ENCODE data around the gene KRTAP10-1. TPM values are rescaled to one million over a fixed set of nuclear protein-coding genes. Genes with fewer than 3 reads are reported as not detected.

KRTAP10-1 gene
- total RNA-seq, 2 donors from 2014 or later: not detected

- H3K4me3 ChIP-seq (ENCODE audit: low read length): no peak overlapping the region
- TF ChIP-seq CTCF (conservative IDR thresholded peaks at IDR 0.05): no peak
- H3K27ac Mint-ChIP-seq: no peak overlapping the region
- H3K27me3 Mint-ChIP-seq (ENCODE audit: insufficient read depth): no peaks in the 10 kb centered on the region
- H3K9me3 Mint-ChIP-seq: peaks cover 30% of the 10 kb centered on the region
- no peak overlapping the region for H3K9ac ChIP-seq (ENCODE audit: extremely low read depth, low read length, poor library complexity, severe bottlenecking)
- H3K36me3 ChIP-seq (ENCODE audit: control insufficient read depth, insufficient read depth, low read length): peaks cover 5% of the 10 kb centered on the region
- H3K4me1 Mint-ChIP-seq: peaks cover 30% of the 10 kb centered on the region
- H3K9me3 ChIP-seq (ENCODE audit: control insufficient read depth, low read length): peaks cover 37% of the 10 kb centered on the region
- H3K4me3 Mint-ChIP-seq: no peak overlapping the region
- no peaks in the 10 kb centered on the region for H3K27me3 ChIP-seq (ENCODE audit: control insufficient read depth, insufficient read depth, low read length, poor library complexity, severe bottlenecking)
- WGBS, 2 experiments (ENCODE audit: insufficient coverage in 1 of 2, insufficient read length in 1 of 2): 64 to 74% methylated on average over 24 to 27 of the region's 27 CpGs
- peaks cover 5% of the 10 kb centered on the region for H3K4me1 ChIP-seq (ENCODE audit: control insufficient read depth, insufficient read depth, low read length)
- H3K27ac ChIP-seq (ENCODE audit: low read depth, low read length): no peak overlapping the region
- DNase-seq: peak; percentile 61
- H3K36me3 Mint-ChIP-seq (ENCODE audit: low read depth): peaks cover 33% of the 10 kb centered on the region
These were observed 43.1 kb downstream of the KRTAP10-1 start for GRCh38 chr21:44496564-44497550.

GRCh38 chr21:44495611-44496563 is 44.1 kb downstream of the KRTAP10-1 start:
- Mint-ChIP-seq H3K27me3 (ENCODE audit: insufficient read depth) (no peaks in the 10 kb centered on the region), H3K4me1 (peaks cover 30% of the 10 kb centered on the region), H3K27ac (no peak overlapping the region), H3K4me3 (no peak overlapping the region), H3K36me3 (ENCODE audit: low read depth) (peaks cover 41% of the 10 kb centered on the region), H3K9me3 (peaks cover 37% of the 10 kb centered on the region)
- 96 to 98% methylated on average over 14 to 16 of the region's 16 CpGs for WGBS, 2 experiments (ENCODE audit: insufficient coverage in 1 of 2, insufficient read length in 1 of 2)
- no peak for TF ChIP-seq CTCF (conservative IDR thresholded peaks at IDR 0.05)
- H3K27me3 ChIP-seq (ENCODE audit: control insufficient read depth, insufficient read depth, low read length, poor library complexity, severe bottlenecking): no peaks in the 10 kb centered on the region
- peaks cover 7% of the 10 kb centered on the region for H3K36me3 ChIP-seq (ENCODE audit: control insufficient read depth, insufficient read depth, low read length)
- no peak overlapping the region for H3K27ac ChIP-seq (ENCODE audit: low read depth, low read length)
- DNase-seq: no peak
- H3K4me3 ChIP-seq (ENCODE audit: low read length): no peak overlapping the region
- H3K9me3 ChIP-seq (ENCODE audit: control insufficient read depth, low read length): peaks cover 45% of the 10 kb centered on the region
- H3K4me1 ChIP-seq (ENCODE audit: control insufficient read depth, insufficient read depth, low read length): peaks cover 5% of the 10 kb centered on the region
- no peak overlapping the region for H3K9ac ChIP-seq (ENCODE audit: extremely low read depth, low read length, poor library complexity, severe bottlenecking)

- Mint-ChIP-seq H3K4me3 (no peak overlapping the region), H3K27ac (no peak overlapping the region), H3K9me3 (peaks cover 38% of the 10 kb centered on the region), H3K4me1 (peaks cover 30% of the 10 kb centered on the region), H3K27me3 (ENCODE audit: insufficient read depth) (no peaks in the 10 kb centered on the region), H3K36me3 (ENCODE audit: low read depth) (peaks cover 51% of the 10 kb centered on the region)
- peaks cover 48% of the 10 kb centered on the region for H3K9me3 ChIP-seq (ENCODE audit: control insufficient read depth, low read length)
- 94% methylated on average over 13 of the region's 13 CpGs for WGBS, 2 experiments (ENCODE audit: insufficient coverage in 1 of 2, insufficient read length in 1 of 2)
- no peak overlapping the region for H3K9ac ChIP-seq (ENCODE audit: extremely low read depth, low read length, poor library complexity, severe bottlenecking)
- no peak overlapping the region for H3K27ac ChIP-seq (ENCODE audit: low read depth, low read length)
- no peak for DNase-seq
- peaks cover 11% of the 10 kb centered on the region for H3K36me3 ChIP-seq (ENCODE audit: control insufficient read depth, insufficient read depth, low read length)
- H3K27me3 ChIP-seq (ENCODE audit: control insufficient read depth, insufficient read depth, low read length, poor library complexity, severe bottlenecking): no peaks in the 10 kb centered on the region
- no peak overlapping the region for H3K4me3 ChIP-seq (ENCODE audit: low read length)
- TF ChIP-seq CTCF (conservative IDR thresholded peaks at IDR 0.05): no peak
- peaks cover 5% of the 10 kb centered on the region for H3K4me1 ChIP-seq (ENCODE audit: control insufficient read depth, insufficient read depth, low read length)
These were observed 45.0 kb downstream of the KRTAP10-1 start for GRCh38 chr21:44494956-44495355.

All from endodermal cell (in vitro differentiated cells).